ENCODE data around the gene FMN2.

Gene FMN2

DNA sequence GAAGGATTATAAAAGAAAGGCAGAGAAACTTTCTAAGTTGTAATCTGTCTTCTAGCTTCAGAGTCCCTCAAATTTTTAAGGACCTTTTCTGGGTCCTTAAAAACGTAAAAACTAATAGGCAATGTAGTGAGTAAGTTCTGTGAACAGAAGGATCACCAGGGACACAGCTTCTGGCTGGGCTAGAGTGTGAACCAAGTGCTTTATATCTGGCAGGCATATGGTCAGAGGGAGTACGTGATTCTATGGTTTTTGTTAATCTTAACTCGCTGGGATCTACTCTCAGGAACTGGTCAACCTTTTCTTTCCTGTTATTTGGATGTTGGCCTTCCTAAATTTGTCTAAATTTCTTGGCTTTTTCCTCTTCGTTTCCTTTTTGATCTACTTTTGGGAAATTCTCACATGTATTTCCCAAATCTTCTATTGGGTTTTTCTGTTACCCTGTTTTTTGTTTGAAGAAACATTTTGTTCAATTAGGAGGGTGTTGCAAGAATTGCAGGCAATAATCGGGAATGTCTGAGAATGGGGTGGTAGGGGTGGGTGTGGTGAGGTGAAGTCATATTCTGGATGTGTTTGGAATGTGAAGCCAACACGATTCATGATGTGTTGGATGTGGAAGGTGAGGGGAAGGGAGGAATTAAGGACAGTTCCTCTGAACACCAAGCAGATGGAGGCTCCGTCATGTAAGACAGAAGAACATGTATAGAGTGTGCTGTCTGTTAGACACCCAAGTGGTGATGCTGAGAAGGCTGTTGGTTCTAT is 193.2 kb downstream of the FMN2 start:
- no peak overlapping the region for H3K27ac ChIP-seq
- TF ChIP-seq, protein P1, sequence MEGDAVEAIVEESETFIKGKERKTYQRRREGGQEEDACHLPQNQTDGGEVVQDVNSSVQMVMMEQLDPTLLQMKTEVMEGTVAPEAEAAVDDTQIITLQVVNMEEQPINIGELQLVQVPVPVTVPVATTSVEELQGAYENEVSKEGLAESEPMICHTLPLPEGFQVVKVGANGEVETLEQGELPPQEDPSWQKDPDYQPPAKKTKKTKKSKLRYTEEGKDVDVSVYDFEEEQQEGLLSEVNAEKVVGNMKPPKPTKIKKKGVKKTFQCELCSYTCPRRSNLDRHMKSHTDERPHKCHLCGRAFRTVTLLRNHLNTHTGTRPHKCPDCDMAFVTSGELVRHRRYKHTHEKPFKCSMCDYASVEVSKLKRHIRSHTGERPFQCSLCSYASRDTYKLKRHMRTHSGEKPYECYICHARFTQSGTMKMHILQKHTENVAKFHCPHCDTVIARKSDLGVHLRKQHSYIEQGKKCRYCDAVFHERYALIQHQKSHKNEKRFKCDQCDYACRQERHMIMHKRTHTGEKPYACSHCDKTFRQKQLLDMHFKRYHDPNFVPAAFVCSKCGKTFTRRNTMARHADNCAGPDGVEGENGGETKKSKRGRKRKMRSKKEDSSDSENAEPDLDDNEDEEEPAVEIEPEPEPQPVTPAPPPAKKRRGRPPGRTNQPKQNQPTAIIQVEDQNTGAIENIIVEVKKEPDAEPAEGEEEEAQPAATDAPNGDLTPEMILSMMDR (IDR thresholded peaks at IDR 0.05) = no peak
- TF ChIP-seq ZFX (IDR thresholded peaks at IDR 0.05; ENCODE audit: borderline replicate concordance) = no peak

DNA sequence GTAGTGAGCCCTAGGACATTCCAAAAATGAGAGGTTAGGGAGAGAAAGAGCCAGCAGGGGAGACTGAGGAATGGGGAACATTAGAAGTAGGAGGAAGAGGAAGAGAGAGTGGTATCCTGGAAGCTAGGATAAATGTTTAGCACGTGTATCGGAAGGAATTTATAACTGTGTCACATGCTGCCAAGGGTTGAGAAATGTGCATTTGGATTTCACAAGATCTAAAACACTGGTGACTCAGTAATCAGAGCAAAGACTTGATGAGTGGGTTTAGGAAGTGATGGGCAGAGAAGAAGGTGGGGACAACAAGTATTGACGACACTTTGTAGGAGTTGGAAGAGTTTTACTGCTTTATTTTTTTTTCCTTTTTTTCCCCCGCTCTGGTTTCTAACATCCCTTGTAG is 193.9 kb downstream of the FMN2 start:
- TF ChIP-seq, protein P1 (IDR thresholded peaks at IDR 0.05) = no peak
- no peak for TF ChIP-seq ZFX (IDR thresholded peaks at IDR 0.05; ENCODE audit: borderline replicate concordance)

DNA sequence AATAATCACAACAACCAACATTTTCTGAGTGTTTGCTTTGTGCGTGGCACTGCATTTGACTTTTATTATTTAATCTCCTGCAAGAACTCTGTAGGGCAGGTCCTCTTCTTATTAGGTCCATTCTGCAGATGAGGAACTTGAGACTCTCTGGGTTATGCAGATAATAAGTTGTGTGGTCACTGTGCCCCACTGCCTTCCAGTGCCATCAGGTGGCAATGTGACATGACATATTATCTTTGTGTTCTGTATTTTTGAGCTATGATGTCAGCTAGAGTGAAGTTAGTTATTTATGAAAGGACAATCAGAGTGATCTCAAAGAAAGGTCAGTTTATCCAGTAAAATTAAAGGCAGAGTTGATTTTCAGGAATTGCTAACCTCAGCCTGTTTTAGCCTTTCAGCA is 196.0 kb downstream of the FMN2 start:
- TF ChIP-seq, protein P1 (IDR thresholded peaks at IDR 0.05) = no peak
- TF ChIP-seq ZFX (IDR thresholded peaks at IDR 0.05; ENCODE audit: borderline replicate concordance) = no peak
- no peak overlapping the region for H3K27ac ChIP-seq

More for the DNA sequence above, 193.9 kb downstream of the FMN2 start:
- H3K27ac ChIP-seq = no peak overlapping the region

DNA sequence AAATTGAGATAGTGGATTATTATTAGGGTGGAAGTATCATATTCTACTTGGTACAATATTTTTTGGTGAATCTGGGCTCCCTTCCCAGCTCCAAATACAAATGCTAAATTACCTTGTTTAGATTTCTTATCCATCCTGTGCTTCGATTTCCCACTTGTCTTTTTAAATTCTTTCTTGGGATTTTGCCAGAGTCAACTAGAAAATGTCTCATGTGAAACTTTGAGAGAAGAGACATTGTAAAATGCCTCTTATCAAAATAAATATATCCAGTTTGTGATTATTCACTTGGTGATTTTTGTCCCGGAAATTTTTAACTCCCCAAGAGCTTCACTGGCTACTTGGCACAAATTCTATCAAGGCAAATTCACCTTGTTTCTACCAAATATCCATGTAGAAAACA is 202.0 kb downstream of the FMN2 start:
- H3K27ac ChIP-seq = no peak overlapping the region
- TF ChIP-seq, protein P1 (IDR thresholded peaks at IDR 0.05) = no peak
- TF ChIP-seq ZFX (IDR thresholded peaks at IDR 0.05; ENCODE audit: borderline replicate concordance) = no peak

DNA sequence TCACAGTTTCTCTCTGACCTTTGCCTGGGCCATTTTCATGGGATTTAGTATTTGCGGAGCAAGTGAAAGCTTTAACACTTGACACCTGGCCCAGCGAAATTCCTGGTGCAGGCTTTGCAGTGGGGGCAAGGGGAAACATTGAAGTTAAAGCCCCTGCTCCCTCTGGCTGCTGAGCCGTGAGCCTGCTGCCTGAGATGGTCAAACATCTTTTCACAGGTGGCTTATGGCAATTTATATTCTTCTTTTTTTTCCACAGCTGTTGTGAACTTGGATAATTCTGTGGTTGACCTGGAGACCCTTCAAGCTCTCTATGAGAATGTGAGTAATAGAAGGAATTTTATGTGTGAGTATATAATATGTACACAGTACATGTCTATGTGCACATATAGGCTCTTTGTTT is 202.9 kb downstream of the FMN2 start:
- no peak for TF ChIP-seq ZFX (IDR thresholded peaks at IDR 0.05; ENCODE audit: borderline replicate concordance)
- TF ChIP-seq, protein P1 (IDR thresholded peaks at IDR 0.05) = no peak
- no peak overlapping the region for H3K27ac ChIP-seq

DNA sequence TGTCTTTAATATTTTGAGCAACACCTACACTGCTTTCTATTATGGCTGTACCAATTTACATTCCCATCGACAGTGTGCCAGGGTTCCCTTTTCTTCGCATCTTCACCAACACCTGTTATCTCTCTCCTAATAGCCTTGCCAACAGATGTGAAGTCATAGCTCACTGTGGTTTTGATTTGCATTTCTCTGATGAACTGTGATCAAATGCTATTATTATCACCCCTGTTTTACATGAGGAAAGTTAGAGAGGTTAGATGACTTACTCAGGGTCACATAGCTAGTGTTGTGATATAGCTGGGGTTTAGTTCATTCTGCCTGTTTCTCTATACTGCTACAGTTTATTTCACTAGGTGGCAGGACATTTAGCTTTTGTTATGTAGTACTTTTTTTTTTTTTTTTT is 204.1 kb downstream of the FMN2 start:
- H3K27ac ChIP-seq = no peak overlapping the region
- TF ChIP-seq, protein P1 (IDR thresholded peaks at IDR 0.05) = no peak
- no peak for TF ChIP-seq ZFX (IDR thresholded peaks at IDR 0.05; ENCODE audit: borderline replicate concordance)

DNA sequence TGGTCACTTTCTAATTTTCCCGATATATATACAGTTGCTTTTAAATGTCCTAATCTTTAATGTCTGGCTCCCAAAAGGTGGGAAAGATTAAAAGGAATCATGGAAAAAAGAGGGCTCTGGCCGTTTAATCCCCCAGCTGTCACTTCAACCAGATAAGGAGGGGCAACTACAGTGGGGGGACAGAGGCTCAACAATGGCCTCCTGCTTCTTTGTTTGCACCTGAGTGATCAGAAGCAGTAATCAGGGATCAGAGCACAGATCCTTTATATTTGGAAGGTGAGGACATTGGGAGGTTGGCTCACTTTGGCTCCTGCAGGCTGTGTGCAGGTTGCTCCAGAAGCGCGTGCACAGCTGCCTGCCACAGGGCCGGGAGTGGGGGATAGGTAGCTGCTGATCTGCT is 212.8 kb downstream of the FMN2 start:
- TF ChIP-seq, protein P1 (IDR thresholded peaks at IDR 0.05) = no peak
- TF ChIP-seq ZFX (IDR thresholded peaks at IDR 0.05; ENCODE audit: borderline replicate concordance) = no peak
- H3K27ac ChIP-seq = no peak overlapping the region
